HEK293 (cell line): ENCODE results near the gene LONP2.

Experiments used
- CTCF ChIP-seq: fragments of 450-650 bp; formaldehyde crosslinking; IDR thresholded peaks from 2 replicates; pipeline ENCODE4 v1.5.1; 2016; ENCODE audit warnings: missing biosample characterization, missing genetic modification characterization
- SP3 ChIP-seq: fragments of 450-650 bp; formaldehyde crosslinking; IDR thresholded peaks from 2 replicates; pipeline ENCODE4 v1.5.1; 2016; ENCODE audit warnings: missing biosample characterization, missing genetic modification characterization
- ZNF132 ChIP-seq: fragments of 450-650 bp; formaldehyde crosslinking; IDR thresholded peaks from 2 replicates; pipeline ENCODE4 v1.5.1; 2017; ENCODE audit warnings: missing biosample characterization, missing genetic modification characterization, borderline replicate concordance
- ZNF404 ChIP-seq: fragments of 450-650 bp; formaldehyde crosslinking; IDR thresholded peaks from 2 replicates; pipeline ENCODE4 v1.5.1; 2017; ENCODE audit warnings: missing biosample characterization, missing genetic modification characterization
- ZSCAN18 ChIP-seq: fragments of 450-650 bp; formaldehyde crosslinking; IDR thresholded peaks from 2 replicates; pipeline ENCODE4 v1.5.1; 2016; ENCODE audit warnings: missing biosample characterization, missing genetic modification characterization

GRCh38 chr16:48381201-48381600, 137.1 kb downstream of the LONP2 start:
- TF ChIP-seq CTCF (tag by site-specific recombination) (no peak), SP3 (tag by site-specific recombination) (no peak), ZNF404 (no peak), ZSCAN18 (tag by site-specific recombination) (no peak), ZNF132 (tag by site-specific recombination) (no peak)
